ENCODE measurements around the gene KDM1B.

KDM1B gene

DNA sequence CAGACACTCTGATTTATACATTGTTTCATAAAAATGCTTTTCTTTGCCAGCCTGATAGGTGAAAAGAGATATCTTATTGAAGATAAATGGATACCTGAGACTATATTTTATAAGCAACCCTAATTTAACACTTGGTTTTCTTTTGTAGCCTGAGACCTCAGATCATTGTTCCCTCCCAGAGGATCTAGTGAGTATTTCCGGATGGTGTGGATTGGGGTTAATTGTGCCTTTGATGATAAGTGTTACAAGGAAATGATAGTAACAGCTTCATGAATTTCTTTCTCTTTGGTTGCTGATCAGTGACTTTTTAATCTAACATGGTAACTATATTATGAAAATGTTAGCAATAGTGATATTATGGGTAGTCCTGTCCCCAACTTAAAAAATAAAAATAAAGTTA lies 30.4 kb downstream of the KDM1B start:
- no peak for DNase-seq
- no peaks in the 10 kb centered on the region for H3K9me3 ChIP-seq (replicated peaks; ENCODE audit: insufficient read depth, low read length)
- no peak overlapping the region for H2AFZ ChIP-seq (ENCODE audit: low read length)
- H4K20me1 ChIP-seq (ENCODE audit: insufficient read depth, low read length) = no peaks in the 10 kb centered on the region
- H3K4me2 ChIP-seq (ENCODE audit: low read depth, low read length) = no peak overlapping the region
- TF ChIP-seq, protein P1, sequence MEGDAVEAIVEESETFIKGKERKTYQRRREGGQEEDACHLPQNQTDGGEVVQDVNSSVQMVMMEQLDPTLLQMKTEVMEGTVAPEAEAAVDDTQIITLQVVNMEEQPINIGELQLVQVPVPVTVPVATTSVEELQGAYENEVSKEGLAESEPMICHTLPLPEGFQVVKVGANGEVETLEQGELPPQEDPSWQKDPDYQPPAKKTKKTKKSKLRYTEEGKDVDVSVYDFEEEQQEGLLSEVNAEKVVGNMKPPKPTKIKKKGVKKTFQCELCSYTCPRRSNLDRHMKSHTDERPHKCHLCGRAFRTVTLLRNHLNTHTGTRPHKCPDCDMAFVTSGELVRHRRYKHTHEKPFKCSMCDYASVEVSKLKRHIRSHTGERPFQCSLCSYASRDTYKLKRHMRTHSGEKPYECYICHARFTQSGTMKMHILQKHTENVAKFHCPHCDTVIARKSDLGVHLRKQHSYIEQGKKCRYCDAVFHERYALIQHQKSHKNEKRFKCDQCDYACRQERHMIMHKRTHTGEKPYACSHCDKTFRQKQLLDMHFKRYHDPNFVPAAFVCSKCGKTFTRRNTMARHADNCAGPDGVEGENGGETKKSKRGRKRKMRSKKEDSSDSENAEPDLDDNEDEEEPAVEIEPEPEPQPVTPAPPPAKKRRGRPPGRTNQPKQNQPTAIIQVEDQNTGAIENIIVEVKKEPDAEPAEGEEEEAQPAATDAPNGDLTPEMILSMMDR (IDR thresholded peaks at IDR 0.05; ENCODE audit: low read length) = no peak
- TF ChIP-seq EZH2phosphoT487 (IDR thresholded peaks at IDR 0.05; ENCODE audit: low read length) = no peak
- TF ChIP-seq EZH2 (optimal IDR thresholded peaks at IDR 0.05; ENCODE audit: low read depth, low read length) = no peak
- H3K27me3 ChIP-seq (replicated peaks; ENCODE audit: insufficient read depth, low read length) = no peaks in the 10 kb centered on the region
- no peak overlapping the region for H3K4me3 ChIP-seq (ENCODE audit: low read length)
- H3K4me1 ChIP-seq (ENCODE audit: low read length) = no peaks in the 10 kb centered on the region
- no peaks in the 10 kb centered on the region for H3K79me2 ChIP-seq (ENCODE audit: low read length)
- no peaks in the 10 kb centered on the region for H3K9me2 ChIP-seq (replicated peaks; ENCODE audit: insufficient read depth, low read length)
- H3K36me3 ChIP-seq (replicated peaks; ENCODE audit: insufficient read depth, low read length) = no peaks in the 10 kb centered on the region
- no peak overlapping the region for H3K9ac ChIP-seq (ENCODE audit: low read length)
- H3K27ac ChIP-seq (ENCODE audit: low read length) = no peak overlapping the region
- no peaks in the 10 kb centered on the region for H3F3A ChIP-seq (ENCODE audit: insufficient read depth, low read length)

DNA sequence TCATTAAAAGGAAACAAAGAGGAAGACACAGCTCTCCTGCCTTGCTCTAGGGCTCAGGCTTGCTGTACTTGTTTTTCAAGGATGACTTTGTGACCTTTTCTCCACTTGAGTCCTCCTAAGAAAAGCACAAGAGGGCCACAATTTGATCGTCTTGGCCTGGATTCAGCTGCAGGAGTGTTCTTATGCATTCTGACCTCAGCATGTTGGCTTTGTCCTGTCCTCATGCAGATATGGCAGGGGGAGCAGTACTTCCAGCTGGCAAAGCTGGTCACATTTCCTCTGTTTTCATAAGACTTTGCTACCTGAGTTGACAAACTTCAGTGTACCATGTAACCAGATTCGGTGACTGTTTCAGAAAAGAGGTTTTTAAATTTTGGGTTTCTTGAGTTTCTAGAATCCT lies 30.8 kb downstream of the KDM1B start:
- no peak for TF ChIP-seq EZH2 (optimal IDR thresholded peaks at IDR 0.05; ENCODE audit: low read depth, low read length)
- TF ChIP-seq, protein P1 (IDR thresholded peaks at IDR 0.05; ENCODE audit: low read length) = no peak
- no peaks in the 10 kb centered on the region for H3K9me3 ChIP-seq (replicated peaks; ENCODE audit: insufficient read depth, low read length)
- H3K4me2 ChIP-seq (ENCODE audit: low read depth, low read length) = no peak overlapping the region
- no peak overlapping the region for H2AFZ ChIP-seq (ENCODE audit: low read length)
- H3K4me3 ChIP-seq (ENCODE audit: low read length) = no peak overlapping the region
- no peaks in the 10 kb centered on the region for H3K27me3 ChIP-seq (replicated peaks; ENCODE audit: insufficient read depth, low read length)
- H3K9me2 ChIP-seq (replicated peaks; ENCODE audit: insufficient read depth, low read length) = no peaks in the 10 kb centered on the region
- H3F3A ChIP-seq (ENCODE audit: insufficient read depth, low read length) = no peaks in the 10 kb centered on the region
- no peaks in the 10 kb centered on the region for H3K4me1 ChIP-seq (ENCODE audit: low read length)
- no peaks in the 10 kb centered on the region for H3K79me2 ChIP-seq (ENCODE audit: low read length)
- H3K9ac ChIP-seq (ENCODE audit: low read length) = no peak overlapping the region
- DNase-seq = no peak
- H3K36me3 ChIP-seq (replicated peaks; ENCODE audit: insufficient read depth, low read length) = no peaks in the 10 kb centered on the region
- no peak overlapping the region for H3K27ac ChIP-seq (ENCODE audit: low read length)
- H4K20me1 ChIP-seq (ENCODE audit: insufficient read depth, low read length) = no peaks in the 10 kb centered on the region

DNA sequence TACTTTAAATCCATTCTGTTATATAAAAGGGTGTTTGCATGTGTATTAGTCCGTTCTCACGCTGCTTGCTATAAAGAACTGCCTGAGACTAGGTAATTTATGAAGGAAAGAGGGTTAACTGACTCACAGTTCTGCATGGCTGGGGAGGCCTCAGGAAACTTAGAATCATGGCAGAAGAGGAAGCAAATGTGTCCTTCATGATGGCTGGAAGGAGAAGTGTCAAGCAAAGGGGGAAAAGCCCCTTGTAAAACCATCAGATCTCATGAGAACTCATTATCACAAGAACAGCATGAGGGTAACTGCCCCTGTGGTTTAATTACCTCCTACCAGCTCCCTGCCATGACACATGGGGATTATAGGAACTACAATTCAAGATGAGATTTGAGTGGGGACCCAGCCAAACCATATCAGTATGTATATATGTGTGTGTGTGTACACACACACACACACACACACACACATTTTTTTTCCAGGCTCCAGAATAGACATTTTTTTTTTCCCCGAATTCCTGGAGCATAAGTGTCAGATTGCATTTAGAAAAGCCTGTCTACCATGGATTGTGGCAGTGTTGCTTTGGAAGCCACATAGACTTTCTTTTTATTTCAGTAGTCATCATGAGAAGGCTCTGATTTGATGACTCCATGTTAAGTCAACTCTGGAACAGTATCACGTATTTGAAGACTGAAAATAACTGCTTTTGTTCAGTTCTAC lies 31.5 kb downstream of the KDM1B start:
- no peak for DNase-seq
- H3K4me3 ChIP-seq (ENCODE audit: low read length) = no peak overlapping the region
- no peak overlapping the region for H3K27ac ChIP-seq (ENCODE audit: low read length)
- H3F3A ChIP-seq (ENCODE audit: insufficient read depth, low read length) = no peaks in the 10 kb centered on the region
- no peaks in the 10 kb centered on the region for H3K36me3 ChIP-seq (replicated peaks; ENCODE audit: insufficient read depth, low read length)
- no peaks in the 10 kb centered on the region for H3K27me3 ChIP-seq (replicated peaks; ENCODE audit: insufficient read depth, low read length)
- no peaks in the 10 kb centered on the region for H3K9me3 ChIP-seq (replicated peaks; ENCODE audit: insufficient read depth, low read length)
- TF ChIP-seq, protein P1 (IDR thresholded peaks at IDR 0.05; ENCODE audit: low read length) = no peak
- TF ChIP-seq EZH2 (optimal IDR thresholded peaks at IDR 0.05; ENCODE audit: low read depth, low read length) (no peak), EZH2phosphoT487 (IDR thresholded peaks at IDR 0.05; ENCODE audit: low read length) (no peak)
- no peak overlapping the region for H3K4me2 ChIP-seq (ENCODE audit: low read depth, low read length)
- H3K4me1 ChIP-seq (ENCODE audit: low read length) = no peaks in the 10 kb centered on the region
- no peaks in the 10 kb centered on the region for H3K9me2 ChIP-seq (replicated peaks; ENCODE audit: insufficient read depth, low read length)
- no peaks in the 10 kb centered on the region for H4K20me1 ChIP-seq (ENCODE audit: insufficient read depth, low read length)
- H3K79me2 ChIP-seq (ENCODE audit: low read length) = no peaks in the 10 kb centered on the region
- no peak overlapping the region for H2AFZ ChIP-seq (ENCODE audit: low read length)
- no peak overlapping the region for H3K9ac ChIP-seq (ENCODE audit: low read length)
